HEK293 (cell line): Measurements from ENCODE around the gene VOPP1.

Experiments
- BCL11A ChIP-seq: fragments of 450-650 bp; formaldehyde crosslinking; IDR thresholded peaks from 2 replicates; pipeline ENCODE4 v1.5.1; 2016; ENCODE audit warnings: low read depth, missing biosample characterization, missing genetic modification characterization
- EGR2 ChIP-seq: fragments of 450-650 bp; formaldehyde crosslinking; IDR thresholded peaks from 2 replicates; pipeline ENCODE4 v1.5.1; 2016; ENCODE audit warnings: low read depth, missing biosample characterization, missing genetic modification characterization
- GLIS1 ChIP-seq: fragments of 450-650 bp; formaldehyde crosslinking; IDR thresholded peaks from 2 replicates; pipeline ENCODE4 v1.5.1; 2016; ENCODE audit warnings: missing biosample characterization, missing genetic modification characterization
- GLIS2 ChIP-seq: fragments of 450-650 bp; formaldehyde crosslinking; IDR thresholded peaks from 2 replicates; pipeline ENCODE4 v1.5.1; 2016; ENCODE audit warnings: missing biosample characterization, missing genetic modification characterization
- KLF9 ChIP-seq: fragments of 450-650 bp; formaldehyde crosslinking; IDR thresholded peaks from 2 replicates; pipeline ENCODE4 v1.5.1; 2016; ENCODE audit warnings: missing biosample characterization, missing genetic modification characterization, low read depth
- SALL2 ChIP-seq: fragments of 450-650 bp; formaldehyde crosslinking; IDR thresholded peaks from 2 replicates; pipeline ENCODE4 v1.5.0; 2017; ENCODE audit warnings: missing biosample characterization, mild to moderate bottlenecking, missing genetic modification characterization, borderline replicate concordance
- YY2 ChIP-seq: fragments of 450-650 bp; formaldehyde crosslinking; IDR thresholded peaks from 2 replicates; pipeline ENCODE4 v1.5.1; 2016; ENCODE audit warnings: missing biosample characterization, missing genetic modification characterization
- ZNF140 ChIP-seq: fragments of 450-650 bp; formaldehyde crosslinking; IDR thresholded peaks from 2 replicates; pipeline ENCODE4 v1.5.1; 2016; ENCODE audit warnings: missing biosample characterization, missing genetic modification characterization
- ZNF174 ChIP-seq: fragments of 450-650 bp; formaldehyde crosslinking; IDR thresholded peaks from 2 replicates; pipeline ENCODE4 v1.5.0; 2017; ENCODE audit warnings: missing biosample characterization, mild to moderate bottlenecking, missing genetic modification characterization
- ZNF214 ChIP-seq: fragments of 450-650 bp; formaldehyde crosslinking; IDR thresholded peaks from 2 replicates; pipeline ENCODE4 v1.5.1; 2017; ENCODE audit warnings: missing biosample characterization, mild to moderate bottlenecking, missing genetic modification characterization, borderline replicate concordance
- ZNF266 ChIP-seq: fragments of 450-650 bp; formaldehyde crosslinking; IDR thresholded peaks from 2 replicates; pipeline ENCODE4 v1.5.1; 2016; ENCODE audit warnings: missing biosample characterization, missing genetic modification characterization, low read depth
- ZNF292 ChIP-seq: fragments of 450-650 bp; formaldehyde crosslinking; IDR thresholded peaks from 2 replicates; pipeline ENCODE4 v1.5.1; 2016; ENCODE audit warnings: low read depth, missing biosample characterization, missing genetic modification characterization, borderline replicate concordance
- ZNF324 ChIP-seq: fragments of 450-650 bp; formaldehyde crosslinking; IDR thresholded peaks from 2 replicates; pipeline ENCODE4 v1.5.1; 2016; ENCODE audit warnings: missing biosample characterization, missing genetic modification characterization
- ZNF394 ChIP-seq: fragments of 450-650 bp; formaldehyde crosslinking; IDR thresholded peaks from 2 replicates; pipeline ENCODE4 v1.5.1; 2016; ENCODE audit warnings: missing biosample characterization, missing genetic modification characterization, mild to moderate bottlenecking, moderate library complexity, borderline replicate concordance
- ZNF426 ChIP-seq: fragments of 450-650 bp; formaldehyde crosslinking; IDR thresholded peaks from 2 replicates; pipeline ENCODE4 v1.5.1; 2017; ENCODE audit warnings: missing biosample characterization, missing genetic modification characterization, mild to moderate bottlenecking, inconsistent platforms, moderate library complexity
- ZNF555 ChIP-seq: fragments of 450-650 bp; formaldehyde crosslinking; conservative IDR thresholded peaks from 2 replicates; pipeline ENCODE4 v1.5.1; 2017; ENCODE audit warnings: missing biosample characterization, mild to moderate bottlenecking, missing genetic modification characterization, inconsistent platforms
- ZNF561 ChIP-seq: fragments of 450-650 bp; IDR thresholded peaks from 2 replicates; pipeline ENCODE4 v1.5.1; 2018; ENCODE audit warnings: missing biosample characterization, missing genetic modification characterization, borderline replicate concordance
- ZNF571 ChIP-seq: fragments of 450-650 bp; formaldehyde crosslinking; IDR thresholded peaks from 2 replicates; pipeline ENCODE4 v1.5.0; 2017; ENCODE audit warnings: missing biosample characterization, missing genetic modification characterization
- ZNF792 ChIP-seq: fragments of 450-650 bp; formaldehyde crosslinking; IDR thresholded peaks from 2 replicates; pipeline ENCODE4 v1.5.1; 2016; ENCODE audit warnings: missing biosample characterization, missing genetic modification characterization
- TF ChIP-seq, protein P1 (sequence below): fragments of 450-650 bp; formaldehyde crosslinking; IDR thresholded peaks from 2 replicates; pipeline ENCODE4 v1.5.1; 2016; ENCODE audit warnings: missing biosample characterization, missing genetic modification characterization, borderline replicate concordance
- TF ChIP-seq, protein P2 (sequence below): fragments of 450-650 bp; formaldehyde crosslinking; IDR thresholded peaks from 2 replicates; pipeline ENCODE4 v1.5.1; 2016; ENCODE audit warnings: missing biosample characterization, missing genetic modification characterization, borderline replicate concordance
- TF ChIP-seq, protein P3 (sequence below): fragments of 450-650 bp; formaldehyde crosslinking; IDR thresholded peaks from 2 replicates; pipeline ENCODE4 v1.5.1; 2017; ENCODE audit warnings: missing biosample characterization, missing genetic modification characterization
- TF ChIP-seq, protein P4 (sequence below): fragments of 450-650 bp; formaldehyde crosslinking; IDR thresholded peaks from 2 replicates; pipeline ENCODE4 v1.5.1; 2016; ENCODE audit warnings: missing biosample characterization, missing genetic modification characterization
- TF ChIP-seq, protein P5 (sequence below): fragments of 450-650 bp; formaldehyde crosslinking; IDR thresholded peaks from 2 replicates; pipeline ENCODE4 v1.5.1; 2016; ENCODE audit warnings: missing biosample characterization, missing genetic modification characterization
- TF ChIP-seq, protein P6 (sequence below): fragments of 450-650 bp; formaldehyde crosslinking; IDR thresholded peaks from 2 replicates; pipeline ENCODE4 v1.5.1; 2016; ENCODE audit warnings: missing biosample characterization, missing genetic modification characterization

Gene VOPP1

DNA sequence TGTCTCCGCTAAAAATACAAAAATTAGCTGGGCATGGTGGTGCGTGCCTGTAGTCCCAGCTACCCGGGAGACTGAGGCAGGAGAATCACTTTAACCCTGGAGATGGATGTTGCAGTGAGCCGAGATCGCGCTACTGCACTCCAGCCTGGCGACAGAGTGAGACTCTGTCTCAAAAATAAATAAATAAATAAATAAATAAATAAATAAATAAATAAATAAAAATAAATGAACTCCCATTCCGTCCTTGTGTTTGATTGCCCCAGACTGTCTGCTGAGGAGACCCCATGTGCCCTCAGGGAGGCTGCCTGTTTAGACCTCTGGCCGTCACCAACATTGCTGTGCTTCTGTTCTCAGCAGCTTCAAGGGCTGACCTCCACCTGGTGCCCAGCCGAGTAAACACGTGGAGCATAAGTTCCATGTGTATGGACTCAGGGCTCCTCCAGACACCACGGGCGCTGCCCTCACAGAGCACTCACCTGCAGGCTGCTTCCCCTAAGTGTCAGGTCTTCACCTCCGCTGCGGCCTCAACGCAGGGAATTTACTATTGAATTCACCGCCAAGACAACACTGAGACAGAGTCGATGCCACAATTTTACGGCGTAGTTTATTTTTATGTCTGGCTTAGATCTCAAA lies 32.0 kb downstream of the VOPP1 start (continued):
- no peak for TF ChIP-seq ZNF214 (tag by site-specific recombination)
- TF ChIP-seq, protein P1, sequence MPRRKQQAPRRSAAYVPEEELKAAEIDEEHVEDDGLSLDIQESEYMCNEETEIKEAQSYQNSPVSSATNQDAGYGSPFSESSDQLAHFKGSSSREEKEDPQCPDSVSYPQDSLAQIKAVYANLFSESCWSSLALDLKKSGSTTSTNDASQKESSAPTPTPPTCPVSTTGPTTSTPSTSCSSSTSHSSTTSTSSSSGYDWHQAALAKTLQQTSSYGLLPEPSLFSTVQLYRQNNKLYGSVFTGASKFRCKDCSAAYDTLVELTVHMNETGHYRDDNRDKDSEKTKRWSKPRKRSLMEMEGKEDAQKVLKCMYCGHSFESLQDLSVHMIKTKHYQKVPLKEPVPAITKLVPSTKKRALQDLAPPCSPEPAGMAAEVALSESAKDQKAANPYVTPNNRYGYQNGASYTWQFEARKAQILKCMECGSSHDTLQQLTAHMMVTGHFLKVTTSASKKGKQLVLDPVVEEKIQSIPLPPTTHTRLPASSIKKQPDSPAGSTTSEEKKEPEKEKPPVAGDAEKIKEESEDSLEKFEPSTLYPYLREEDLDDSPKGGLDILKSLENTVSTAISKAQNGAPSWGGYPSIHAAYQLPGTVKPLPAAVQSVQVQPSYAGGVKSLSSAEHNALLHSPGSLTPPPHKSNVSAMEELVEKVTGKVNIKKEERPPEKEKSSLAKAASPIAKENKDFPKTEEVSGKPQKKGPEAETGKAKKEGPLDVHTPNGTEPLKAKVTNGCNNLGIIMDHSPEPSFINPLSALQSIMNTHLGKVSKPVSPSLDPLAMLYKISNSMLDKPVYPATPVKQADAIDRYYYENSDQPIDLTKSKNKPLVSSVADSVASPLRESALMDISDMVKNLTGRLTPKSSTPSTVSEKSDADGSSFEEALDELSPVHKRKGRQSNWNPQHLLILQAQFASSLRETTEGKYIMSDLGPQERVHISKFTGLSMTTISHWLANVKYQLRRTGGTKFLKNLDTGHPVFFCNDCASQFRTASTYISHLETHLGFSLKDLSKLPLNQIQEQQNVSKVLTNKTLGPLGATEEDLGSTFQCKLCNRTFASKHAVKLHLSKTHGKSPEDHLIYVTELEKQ (tag by site-specific recombination): no peak
- TF ChIP-seq, protein P2, sequence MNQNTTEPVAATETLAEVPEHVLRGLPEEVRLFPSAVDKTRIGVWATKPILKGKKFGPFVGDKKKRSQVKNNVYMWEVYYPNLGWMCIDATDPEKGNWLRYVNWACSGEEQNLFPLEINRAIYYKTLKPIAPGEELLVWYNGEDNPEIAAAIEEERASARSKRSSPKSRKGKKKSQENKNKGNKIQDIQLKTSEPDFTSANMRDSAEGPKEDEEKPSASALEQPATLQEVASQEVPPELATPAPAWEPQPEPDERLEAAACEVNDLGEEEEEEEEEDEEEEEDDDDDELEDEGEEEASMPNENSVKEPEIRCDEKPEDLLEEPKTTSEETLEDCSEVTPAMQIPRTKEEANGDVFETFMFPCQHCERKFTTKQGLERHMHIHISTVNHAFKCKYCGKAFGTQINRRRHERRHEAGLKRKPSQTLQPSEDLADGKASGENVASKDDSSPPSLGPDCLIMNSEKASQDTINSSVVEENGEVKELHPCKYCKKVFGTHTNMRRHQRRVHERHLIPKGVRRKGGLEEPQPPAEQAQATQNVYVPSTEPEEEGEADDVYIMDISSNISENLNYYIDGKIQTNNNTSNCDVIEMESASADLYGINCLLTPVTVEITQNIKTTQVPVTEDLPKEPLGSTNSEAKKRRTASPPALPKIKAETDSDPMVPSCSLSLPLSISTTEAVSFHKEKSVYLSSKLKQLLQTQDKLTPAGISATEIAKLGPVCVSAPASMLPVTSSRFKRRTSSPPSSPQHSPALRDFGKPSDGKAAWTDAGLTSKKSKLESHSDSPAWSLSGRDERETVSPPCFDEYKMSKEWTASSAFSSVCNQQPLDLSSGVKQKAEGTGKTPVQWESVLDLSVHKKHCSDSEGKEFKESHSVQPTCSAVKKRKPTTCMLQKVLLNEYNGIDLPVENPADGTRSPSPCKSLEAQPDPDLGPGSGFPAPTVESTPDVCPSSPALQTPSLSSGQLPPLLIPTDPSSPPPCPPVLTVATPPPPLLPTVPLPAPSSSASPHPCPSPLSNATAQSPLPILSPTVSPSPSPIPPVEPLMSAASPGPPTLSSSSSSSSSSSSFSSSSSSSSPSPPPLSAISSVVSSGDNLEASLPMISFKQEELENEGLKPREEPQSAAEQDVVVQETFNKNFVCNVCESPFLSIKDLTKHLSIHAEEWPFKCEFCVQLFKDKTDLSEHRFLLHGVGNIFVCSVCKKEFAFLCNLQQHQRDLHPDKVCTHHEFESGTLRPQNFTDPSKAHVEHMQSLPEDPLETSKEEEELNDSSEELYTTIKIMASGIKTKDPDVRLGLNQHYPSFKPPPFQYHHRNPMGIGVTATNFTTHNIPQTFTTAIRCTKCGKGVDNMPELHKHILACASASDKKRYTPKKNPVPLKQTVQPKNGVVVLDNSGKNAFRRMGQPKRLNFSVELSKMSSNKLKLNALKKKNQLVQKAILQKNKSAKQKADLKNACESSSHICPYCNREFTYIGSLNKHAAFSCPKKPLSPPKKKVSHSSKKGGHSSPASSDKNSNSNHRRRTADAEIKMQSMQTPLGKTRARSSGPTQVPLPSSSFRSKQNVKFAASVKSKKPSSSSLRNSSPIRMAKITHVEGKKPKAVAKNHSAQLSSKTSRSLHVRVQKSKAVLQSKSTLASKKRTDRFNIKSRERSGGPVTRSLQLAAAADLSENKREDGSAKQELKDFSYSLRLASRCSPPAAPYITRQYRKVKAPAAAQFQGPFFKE (tag by site-specific recombination): no peak
- TF ChIP-seq ZNF426 (tag by site-specific recombination): peak; percentile 64
- no peak for TF ChIP-seq ZNF571 (tag by site-specific recombination)
- no peak for TF ChIP-seq SALL2 (tag by site-specific recombination)
- TF ChIP-seq BCL11A (tag by site-specific recombination): no peak
- TF ChIP-seq ZNF174 (tag by site-specific recombination): no peak
- TF ChIP-seq, protein P3, sequence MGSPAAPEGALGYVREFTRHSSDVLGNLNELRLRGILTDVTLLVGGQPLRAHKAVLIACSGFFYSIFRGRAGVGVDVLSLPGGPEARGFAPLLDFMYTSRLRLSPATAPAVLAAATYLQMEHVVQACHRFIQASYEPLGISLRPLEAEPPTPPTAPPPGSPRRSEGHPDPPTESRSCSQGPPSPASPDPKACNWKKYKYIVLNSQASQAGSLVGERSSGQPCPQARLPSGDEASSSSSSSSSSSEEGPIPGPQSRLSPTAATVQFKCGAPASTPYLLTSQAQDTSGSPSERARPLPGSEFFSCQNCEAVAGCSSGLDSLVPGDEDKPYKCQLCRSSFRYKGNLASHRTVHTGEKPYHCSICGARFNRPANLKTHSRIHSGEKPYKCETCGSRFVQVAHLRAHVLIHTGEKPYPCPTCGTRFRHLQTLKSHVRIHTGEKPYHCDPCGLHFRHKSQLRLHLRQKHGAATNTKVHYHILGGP (tag by site-specific recombination): no peak
- no peak for TF ChIP-seq ZNF324 (tag by site-specific recombination)
- TF ChIP-seq, protein P4, sequence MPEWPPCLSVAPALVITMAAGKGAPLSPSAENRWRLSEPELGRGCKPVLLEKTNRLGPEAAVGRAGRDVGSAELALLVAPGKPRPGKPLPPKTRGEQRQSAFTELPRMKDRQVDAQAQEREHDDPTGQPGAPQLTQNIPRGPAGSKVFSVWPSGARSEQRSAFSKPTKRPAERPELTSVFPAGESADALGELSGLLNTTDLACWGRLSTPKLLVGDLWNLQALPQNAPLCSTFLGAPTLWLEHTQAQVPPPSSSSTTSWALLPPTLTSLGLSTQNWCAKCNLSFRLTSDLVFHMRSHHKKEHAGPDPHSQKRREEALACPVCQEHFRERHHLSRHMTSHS: no peak
- no peak for TF ChIP-seq YY2 (tag by site-specific recombination)
- no peak for TF ChIP-seq GLIS2 (tag by site-specific recombination)
- TF ChIP-seq ZNF561 (tag by site-specific recombination): no peak
- TF ChIP-seq EGR2 (tag by site-specific recombination): no peak
- no peak for TF ChIP-seq ZNF792
- TF ChIP-seq, protein P5, sequence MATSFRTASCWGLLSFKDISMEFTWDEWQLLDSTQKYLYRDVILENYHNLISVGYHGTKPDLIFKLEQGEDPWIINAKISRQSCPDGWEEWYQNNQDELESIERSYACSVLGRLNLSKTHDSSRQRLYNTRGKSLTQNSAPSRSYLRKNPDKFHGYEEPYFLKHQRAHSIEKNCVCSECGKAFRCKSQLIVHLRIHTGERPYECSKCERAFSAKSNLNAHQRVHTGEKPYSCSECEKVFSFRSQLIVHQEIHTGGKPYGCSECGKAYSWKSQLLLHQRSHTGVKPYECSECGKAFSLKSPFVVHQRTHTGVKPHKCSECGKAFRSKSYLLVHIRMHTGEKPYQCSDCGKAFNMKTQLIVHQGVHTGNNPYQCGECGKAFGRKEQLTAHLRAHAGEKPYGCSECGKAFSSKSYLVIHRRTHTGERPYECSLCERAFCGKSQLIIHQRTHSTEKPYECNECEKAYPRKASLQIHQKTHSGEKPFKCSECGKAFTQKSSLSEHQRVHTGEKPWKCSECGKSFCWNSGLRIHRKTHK (tag by site-specific recombination): no peak
- peak; percentile 21 for TF ChIP-seq ZNF555 (tag by site-specific recombination)
- TF ChIP-seq GLIS1 (tag by site-specific recombination): no peak
- TF ChIP-seq ZNF394 (tag by site-specific recombination): peak; percentile 79; the same call in 1 of the 2 replicates
- no peak for TF ChIP-seq KLF9 (tag by site-specific recombination)
- TF ChIP-seq ZNF266 (tag by site-specific recombination): 0 out of 2 replicates have a peak, but pooled peaks have one; percentile 33
- TF ChIP-seq, protein P6, sequence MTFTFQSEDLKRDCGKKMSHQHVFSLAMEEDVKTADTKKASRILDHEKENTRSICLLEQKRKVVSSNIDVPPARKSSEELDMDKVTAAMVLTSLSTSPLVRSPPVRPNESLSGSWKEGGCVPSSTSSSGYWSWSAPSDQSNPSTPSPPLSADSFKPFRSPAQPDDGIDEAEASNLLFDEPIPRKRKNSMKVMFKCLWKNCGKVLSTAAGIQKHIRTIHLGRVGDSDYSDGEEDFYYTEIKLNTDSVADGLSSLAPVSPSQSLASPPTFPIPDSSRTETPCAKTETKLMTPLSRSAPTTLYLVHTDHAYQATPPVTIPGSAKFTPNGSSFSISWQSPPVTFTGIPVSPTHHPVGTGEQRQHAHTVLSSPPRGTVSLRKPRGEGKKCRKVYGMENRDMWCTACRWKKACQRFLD (tag by site-specific recombination): no peak
- TF ChIP-seq ZNF140 (tag by site-specific recombination): peak; percentile 23; the same call in 1 of the 2 replicates
- no peak for TF ChIP-seq ZNF292 (tag by site-specific recombination)
